ENCODE results near the gene B4GALNT2. TPM values are rescaled to one million over a fixed set of nuclear protein-coding genes. Genes with fewer than 3 reads are reported as not detected.

B4GALNT2 gene
- polyA plus RNA-seq, 1 donor from 2014 or later = not detected

GRCh38 chr17:49110509-49110908, 22.1 kb upstream of the B4GALNT2 start:
- Histone ChIP-seq H3K9me2 (ENCODE audit: insufficient read depth, low read length) (no peaks in the 10 kb centered on the region), H3F3A (ENCODE audit: insufficient read depth, low read length, poor library complexity, severe bottlenecking) (no peaks in the 10 kb centered on the region), H2AFZ (ENCODE audit: low read depth, low read length) (no peak overlapping the region), H3K27me3 (ENCODE audit: insufficient read depth, low read depth, low read length) (no peaks in the 10 kb centered on the region), H3K79me2 (replicated peaks; ENCODE audit: insufficient read depth, low read length) (no peaks in the 10 kb centered on the region), H3K27ac (ENCODE audit: low read length) (no peak overlapping the region), H3K4me3 (ENCODE audit: low read length) (no peak overlapping the region), H4K20me1 (ENCODE audit: insufficient read depth) (no peaks in the 10 kb centered on the region), H3K36me3 (ENCODE audit: insufficient read depth, low read length) (no peaks in the 10 kb centered on the region), H3K4me2 (ENCODE audit: low read length) (no peak overlapping the region), H3K9ac (ENCODE audit: low read length) (no peak overlapping the region), H3K9me3 (ENCODE audit: low read length) (no peaks in the 10 kb centered on the region)
- TF ChIP-seq POLR2AphosphoS5 (IDR thresholded peaks at IDR 0.05) (no peak), REST (IDR thresholded peaks at IDR 0.05; ENCODE audit: borderline replicate concordance) (no peak), EZH2 (IDR thresholded peaks at IDR 0.05; ENCODE audit: borderline replicate concordance, insufficient read depth, low read length, poor library complexity, severe bottlenecking) (no peak), CTCF (IDR thresholded peaks at IDR 0.05; ENCODE audit: poor library complexity, severe bottlenecking) (no peak), RAD21 (conservative IDR thresholded peaks at IDR 0.05) (no peak), TAF1 (IDR thresholded peaks at IDR 0.05; ENCODE audit: low read depth) (no peak), EP300 (conservative IDR thresholded peaks at IDR 0.05; ENCODE audit: poor library complexity, severe bottlenecking) (no peak), MXI1 (conservative IDR thresholded peaks at IDR 0.05; ENCODE audit: poor library complexity, severe bottlenecking) (no peak), SMC3 (conservative IDR thresholded peaks at IDR 0.05; ENCODE audit: poor library complexity) (no peak)

GRCh38 chr17:49111934-49112333, 20.6 kb upstream of the B4GALNT2 start:
- Histone ChIP-seq H3K4me3 (ENCODE audit: low read length) (no peak overlapping the region), H3K79me2 (replicated peaks; ENCODE audit: insufficient read depth, low read length) (no peaks in the 10 kb centered on the region), H3K27me3 (ENCODE audit: insufficient read depth, low read depth, low read length) (no peaks in the 10 kb centered on the region), H3F3A (ENCODE audit: insufficient read depth, low read length, poor library complexity, severe bottlenecking) (no peaks in the 10 kb centered on the region), H4K20me1 (ENCODE audit: insufficient read depth) (no peaks in the 10 kb centered on the region), H3K9me2 (ENCODE audit: insufficient read depth, low read length) (no peaks in the 10 kb centered on the region), H3K27ac (ENCODE audit: low read length) (no peak overlapping the region), H2AFZ (ENCODE audit: low read depth, low read length) (no peak overlapping the region), H3K9me3 (ENCODE audit: low read length) (no peaks in the 10 kb centered on the region), H3K4me2 (ENCODE audit: low read length) (no peak overlapping the region), H3K36me3 (ENCODE audit: insufficient read depth, low read length) (no peaks in the 10 kb centered on the region), H3K9ac (ENCODE audit: low read length) (no peak overlapping the region)
- TF ChIP-seq REST (IDR thresholded peaks at IDR 0.05; ENCODE audit: borderline replicate concordance) (no peak), MXI1 (conservative IDR thresholded peaks at IDR 0.05; ENCODE audit: poor library complexity, severe bottlenecking) (no peak), EZH2 (IDR thresholded peaks at IDR 0.05; ENCODE audit: borderline replicate concordance, insufficient read depth, low read length, poor library complexity, severe bottlenecking) (no peak), EP300 (conservative IDR thresholded peaks at IDR 0.05; ENCODE audit: poor library complexity, severe bottlenecking) (no peak), CTCF (IDR thresholded peaks at IDR 0.05; ENCODE audit: poor library complexity, severe bottlenecking) (no peak), POLR2AphosphoS5 (IDR thresholded peaks at IDR 0.05) (no peak), RAD21 (conservative IDR thresholded peaks at IDR 0.05) (no peak), TAF1 (IDR thresholded peaks at IDR 0.05; ENCODE audit: low read depth) (no peak), SMC3 (conservative IDR thresholded peaks at IDR 0.05; ENCODE audit: poor library complexity) (no peak)
